Limb (tissue), 2 donors: ENCODE data around the gene ANKHD1.
"Not testable (repeated sequence)": the region's sequence is repeated elsewhere in the genome, so short reads cannot be mapped to it uniquely, and the experiment has no call there.

Experiments used
- DNase-seq, 2 donors: peaks; one replicate each; pipeline ENCODE4 v3.0.0-alpha.2; 2016; ENCODE audit errors: extremely low spot score in 2 of 2

Gene ANKHD1

GRCh38 chr5:140420665-140421361 is 19.2 kb downstream of the ANKHD1 start:
- no peak for DNase-seq

- DNase-seq, result not testable (repeated sequence)
These were observed 19.7 kb downstream of the ANKHD1 start for GRCh38 chr5:140421375-140421774.

- DNase-seq, result no peak
These were observed 22.0 kb downstream of the ANKHD1 start for GRCh38 chr5:140423609-140424008.

GRCh38 chr5:140424135-140424534 is 22.5 kb downstream of the ANKHD1 start:
- DNase-seq, result no peak

- DNase-seq, result not testable (repeated sequence)
These were observed 26.1 kb downstream of the ANKHD1 start for GRCh38 chr5:140427726-140428125.

- no peak for DNase-seq
These were observed 28.1 kb downstream of the ANKHD1 start for GRCh38 chr5:140429724-140430123.

- DNase-seq, result no peak
These were observed 30.6 kb downstream of the ANKHD1 start for GRCh38 chr5:140432212-140432611.

GRCh38 chr5:140432916-140433315 is 31.3 kb downstream of the ANKHD1 start:
- DNase-seq, result no peak

- not testable (repeated sequence) for DNase-seq
These were observed 55.7 kb downstream of the ANKHD1 start for GRCh38 chr5:140457368-140457767.

- no peak for DNase-seq
These were observed 65.5 kb downstream of the ANKHD1 start for GRCh38 chr5:140466981-140467742.

- no peak for DNase-seq
These were observed 66.6 kb downstream of the ANKHD1 start for GRCh38 chr5:140468188-140468587.

GRCh38 chr5:140469259-140469658 is 67.6 kb downstream of the ANKHD1 start:
- no peak for DNase-seq

- no peak for DNase-seq
These were observed 78.8 kb downstream of the ANKHD1 start for GRCh38 chr5:140480310-140481014.

GRCh38 chr5:140481758-140482157 is 80.1 kb downstream of the ANKHD1 start:
- no peak for DNase-seq

GRCh38 chr5:140483055-140483454 is 81.4 kb downstream of the ANKHD1 start:
- DNase-seq, result no peak

- DNase-seq, result not testable (repeated sequence)
These were observed 86.5 kb downstream of the ANKHD1 start for GRCh38 chr5:140488141-140488540.

- no peak for DNase-seq
These were observed 87.3 kb downstream of the ANKHD1 start for GRCh38 chr5:140488914-140489313.

GRCh38 chr5:140497897-140498296 is 96.3 kb downstream of the ANKHD1 start:
- no peak for DNase-seq

- no peak for DNase-seq
These were observed 97.0 kb downstream of the ANKHD1 start for GRCh38 chr5:140498591-140498990.

GRCh38 chr5:140502834-140503233 is 101.2 kb downstream of the ANKHD1 start:
- no peak for DNase-seq

GRCh38 chr5:140509898-140510297 is 108.3 kb downstream of the ANKHD1 start:
- no peak for DNase-seq

- no peak for DNase-seq
These were observed 111.5 kb downstream of the ANKHD1 start for GRCh38 chr5:140513124-140513523.
